ENCODE data around the gene SCYGR2. TPM values are rescaled to one million over a fixed set of nuclear protein-coding genes. Genes with fewer than 3 reads are reported as not detected.

The SCYGR2 gene
- total RNA-seq, 1 experiment from 2014 or later: not detected

- Histone ChIP-seq H3K27ac (ENCODE audit: low read length) (no peak overlapping the region), H3K27me3 (ENCODE audit: control insufficient read depth, insufficient read depth, low read length) (peaks cover 3% of the 10 kb centered on the region; the same call in 1 of the 2 replicates), H3K4me1 (ENCODE audit: control insufficient read depth, insufficient read depth, low read length) (no peaks in the 10 kb centered on the region), H3K36me3 (ENCODE audit: control insufficient read depth, insufficient read depth, low read length) (no peaks in the 10 kb centered on the region), H3K4me3 (ENCODE audit: low read depth in 2 of 2, low read length in 2 of 2) (no peak overlapping the region), H3K9me3 (ENCODE audit: control insufficient read depth, insufficient read depth, low read depth, low read length) (no peaks in the 10 kb centered on the region)
- DNase-seq (ENCODE audit: low read depth, low spot score): no peak
- no peak for TF ChIP-seq SIN3A (IDR thresholded peaks at IDR 0.05; ENCODE audit: borderline replicate concordance, insufficient read depth, low read depth, low read length)
- TF ChIP-seq POLR2AphosphoS5 (IDR thresholded peaks at IDR 0.05; ENCODE audit: low read depth, low read length): no peak
- no peak for TF ChIP-seq TCF7L2 (IDR thresholded peaks at IDR 0.05; ENCODE audit: low read depth, low read length)
- TF ChIP-seq CTCF (IDR thresholded peaks at IDR 0.05): no peak
- TF ChIP-seq REST (IDR thresholded peaks at IDR 0.05; ENCODE audit: insufficient read depth in 1 of 2, low read depth in 2 of 2, low read length in 1 of 2): no peak
- no peak for ATAC-seq
- CTCF ChIA-PET: interaction anchor here (0.8 kb wide), 1 partner anchor 169 kb away, joined by 4 read pairs; no protein-coding TSS in a partner anchor
- in situ Hi-C loops (cut with HindIII; ENCODE audit: low pct_unique_long_range_greater_than_20kb, low sequenced_read_pairs) (no loop called here), intact Hi-C loops (cut with micrococcal nuclease; ENCODE audit: unreplicated experiment) (no loop called here)
- POLR2A ChIA-PET: no interaction called here
- no TSS peak for BruUV-seq (replicated peaks)
These were observed 1.7 kb upstream of the SCYGR2 start for GRCh38 chr2:227597036-227597435.

GRCh38 chr2:227597998-227598397 is 695 bp upstream of the SCYGR2 start:
- Histone ChIP-seq H3K4me1 (ENCODE audit: control insufficient read depth, insufficient read depth, low read length) (no peaks in the 10 kb centered on the region), H3K4me3 (ENCODE audit: low read depth in 2 of 2, low read length in 2 of 2) (no peak overlapping the region), H3K27me3 (ENCODE audit: control insufficient read depth, insufficient read depth, low read length) (no peaks in the 10 kb centered on the region; the same call in 1 of the 2 replicates), H3K9me3 (ENCODE audit: control insufficient read depth, insufficient read depth, low read depth, low read length) (no peaks in the 10 kb centered on the region), H3K27ac (ENCODE audit: low read length) (no peak overlapping the region), H3K36me3 (ENCODE audit: control insufficient read depth, insufficient read depth, low read length) (no peaks in the 10 kb centered on the region)
- CTCF ChIA-PET: no interaction called here
- in situ Hi-C loops (cut with HindIII; ENCODE audit: low pct_unique_long_range_greater_than_20kb, low sequenced_read_pairs) (no loop called here), intact Hi-C loops (cut with micrococcal nuclease; ENCODE audit: unreplicated experiment) (no loop called here)
- DNase-seq (ENCODE audit: low read depth, low spot score): no peak
- no peak for ATAC-seq
- POLR2A ChIA-PET: no interaction called here
- BruUV-seq (replicated peaks): no TSS peak
- no peak for TF ChIP-seq POLR2AphosphoS5 (IDR thresholded peaks at IDR 0.05; ENCODE audit: low read depth, low read length)
- TF ChIP-seq TCF7L2 (IDR thresholded peaks at IDR 0.05; ENCODE audit: low read depth, low read length): no peak
- no peak for TF ChIP-seq REST (IDR thresholded peaks at IDR 0.05; ENCODE audit: insufficient read depth in 1 of 2, low read depth in 2 of 2, low read length in 1 of 2)
- TF ChIP-seq CTCF (IDR thresholded peaks at IDR 0.05): no peak
- no peak for TF ChIP-seq SIN3A (IDR thresholded peaks at IDR 0.05; ENCODE audit: borderline replicate concordance, insufficient read depth, low read depth, low read length)
